Measurements from ENCODE around the gene ZNF519.

The ZNF519 gene

DNA sequence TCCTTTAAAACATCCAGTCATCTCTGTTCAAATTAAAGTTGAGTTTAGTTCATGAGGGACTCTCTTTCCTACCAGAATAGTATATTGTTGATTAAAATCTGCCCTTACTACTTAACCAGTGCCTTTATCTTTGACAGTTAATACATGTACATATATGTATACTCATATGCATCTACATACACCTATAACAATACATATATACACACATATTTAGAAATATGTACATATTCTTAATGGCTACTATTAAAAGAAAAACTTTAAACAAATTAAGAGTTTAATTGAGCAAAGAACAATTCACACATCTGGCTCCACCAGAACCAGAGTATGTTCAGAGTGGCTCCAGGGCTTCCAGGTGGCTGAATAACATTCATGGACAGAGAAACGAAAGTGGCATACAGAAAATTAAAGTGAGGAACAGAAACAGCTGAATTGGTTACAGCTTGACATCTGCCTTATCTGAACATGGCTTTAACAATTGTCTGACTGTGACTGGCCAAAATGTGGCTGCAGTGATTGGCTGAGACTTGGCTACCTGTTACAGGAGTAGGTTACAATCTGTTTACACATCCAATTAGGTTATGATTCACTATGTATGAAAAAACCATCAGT is 38.8 kb downstream of the ZNF519 start:
- TF ChIP-seq, protein P1, sequence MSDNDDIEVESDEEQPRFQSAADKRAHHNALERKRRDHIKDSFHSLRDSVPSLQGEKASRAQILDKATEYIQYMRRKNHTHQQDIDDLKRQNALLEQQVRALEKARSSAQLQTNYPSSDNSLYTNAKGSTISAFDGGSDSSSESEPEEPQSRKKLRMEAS (IDR thresholded peaks at IDR 0.05): no peak
- TF ChIP-seq USF1 (IDR thresholded peaks at IDR 0.05): no peak
- no peak for TF ChIP-seq YY1 (IDR thresholded peaks at IDR 0.05; ENCODE audit: low read depth)
- TF ChIP-seq TEAD4 (IDR thresholded peaks at IDR 0.05): no peak
- TF ChIP-seq TAF1 (IDR thresholded peaks at IDR 0.05; ENCODE audit: low read depth): no peak
- TF ChIP-seq CEBPB (IDR thresholded peaks at IDR 0.05): no peak
- TF ChIP-seq TCF12 (IDR thresholded peaks at IDR 0.05; ENCODE audit: low read depth): no peak
- TF ChIP-seq EGR1 (IDR thresholded peaks at IDR 0.05): no peak
- TF ChIP-seq NFIC (IDR thresholded peaks at IDR 0.05): no peak
- TF ChIP-seq EP300 (IDR thresholded peaks at IDR 0.05; ENCODE audit: borderline replicate concordance): no peak
- TF ChIP-seq FOXM1 (IDR thresholded peaks at IDR 0.05; ENCODE audit: borderline replicate concordance, low read depth): no peak
- no peak for TF ChIP-seq REST (IDR thresholded peaks at IDR 0.05; ENCODE audit: low read depth)
- no peak for TF ChIP-seq CREB1 (IDR thresholded peaks at IDR 0.05; ENCODE audit: low read depth)
- no peak for TF ChIP-seq RAD21 (IDR thresholded peaks at IDR 0.05; ENCODE audit: low read depth)

GRCh38 chr18:14092625-14093306 is 39.5 kb downstream of the ZNF519 start:
- no peak for TF ChIP-seq EGR1 (IDR thresholded peaks at IDR 0.05)
- TF ChIP-seq TAF1 (IDR thresholded peaks at IDR 0.05; ENCODE audit: low read depth): no peak
- no peak for TF ChIP-seq CREB1 (IDR thresholded peaks at IDR 0.05; ENCODE audit: low read depth)
- no peak for TF ChIP-seq NFIC (IDR thresholded peaks at IDR 0.05)
- TF ChIP-seq USF1 (IDR thresholded peaks at IDR 0.05): no peak
- TF ChIP-seq TEAD4 (IDR thresholded peaks at IDR 0.05): no peak
- TF ChIP-seq CEBPB (IDR thresholded peaks at IDR 0.05): no peak
- TF ChIP-seq ZBTB7A (IDR thresholded peaks at IDR 0.05; ENCODE audit: low read depth): no peak
- no peak for TF ChIP-seq FOXM1 (IDR thresholded peaks at IDR 0.05; ENCODE audit: borderline replicate concordance, low read depth)

GRCh38 chr18:14089781-14090180 is 42.5 kb downstream of the ZNF519 start:
- TF ChIP-seq NFIC (IDR thresholded peaks at IDR 0.05) (no peak), TEAD4 (IDR thresholded peaks at IDR 0.05) (no peak), EP300 (IDR thresholded peaks at IDR 0.05; ENCODE audit: borderline replicate concordance) (no peak), CREB1 (IDR thresholded peaks at IDR 0.05; ENCODE audit: low read depth) (no peak), FOXM1 (IDR thresholded peaks at IDR 0.05; ENCODE audit: borderline replicate concordance, low read depth) (no peak), RAD21 (IDR thresholded peaks at IDR 0.05; ENCODE audit: low read depth) (no peak), ZBTB7A (IDR thresholded peaks at IDR 0.05; ENCODE audit: low read depth) (no peak)

GRCh38 chr18:14089191-14089590 is 43.0 kb downstream of the ZNF519 start:
- TF ChIP-seq FOXM1 (IDR thresholded peaks at IDR 0.05; ENCODE audit: borderline replicate concordance, low read depth) (no peak), TCF12 (IDR thresholded peaks at IDR 0.05; ENCODE audit: low read depth) (no peak), ZBTB7A (IDR thresholded peaks at IDR 0.05; ENCODE audit: low read depth) (no peak), RAD21 (IDR thresholded peaks at IDR 0.05; ENCODE audit: low read depth) (no peak), USF1 (IDR thresholded peaks at IDR 0.05) (no peak), TAF1 (IDR thresholded peaks at IDR 0.05; ENCODE audit: low read depth) (no peak), CEBPB (IDR thresholded peaks at IDR 0.05) (no peak), EP300 (IDR thresholded peaks at IDR 0.05; ENCODE audit: borderline replicate concordance) (no peak), NFIC (IDR thresholded peaks at IDR 0.05) (no peak), CREB1 (IDR thresholded peaks at IDR 0.05; ENCODE audit: low read depth) (no peak), REST (IDR thresholded peaks at IDR 0.05; ENCODE audit: low read depth) (no peak), TEAD4 (IDR thresholded peaks at IDR 0.05) (no peak), YY1 (IDR thresholded peaks at IDR 0.05; ENCODE audit: low read depth) (no peak), EGR1 (IDR thresholded peaks at IDR 0.05) (no peak)
- TF ChIP-seq, protein P1 (IDR thresholded peaks at IDR 0.05): no peak
